ENCODE data around the gene COX4I1.
"Not testable (repeated sequence)": the region's sequence is repeated elsewhere in the genome, so short reads cannot be mapped to it uniquely, and the experiment has no call there.

The COX4I1 gene

DNA sequence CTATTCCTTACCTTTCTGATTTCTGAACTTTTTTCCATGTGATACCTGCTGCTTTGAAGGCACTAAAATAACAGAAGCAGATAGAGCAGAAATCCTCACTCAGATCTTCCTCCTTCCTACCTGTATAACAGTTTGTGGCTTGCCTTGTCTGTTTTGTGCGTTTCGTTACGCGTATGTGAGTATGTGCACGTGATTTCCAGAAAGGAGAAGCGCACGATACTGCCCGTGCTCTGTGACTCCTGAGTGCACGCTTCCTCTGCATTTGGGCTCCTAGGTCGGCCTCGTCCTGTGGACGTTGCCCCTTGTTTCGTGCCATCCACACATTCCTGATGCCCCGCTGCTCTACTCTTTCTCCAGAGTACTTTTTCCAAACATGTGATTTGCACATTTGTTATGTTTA, 4.1 kb downstream of the COX4I1 start:
- Histone ChIP-seq H3K4me3 (ENCODE audit: low read depth, low read length) (no peak overlapping the region), H3K27ac (ENCODE audit: low read depth, low read length) (no peak overlapping the region), H3K9ac (ENCODE audit: low read depth, low read length) (no peak overlapping the region), H3K36me3 (ENCODE audit: control insufficient read depth, insufficient read depth, low read length) (peaks cover 61% of the 10 kb centered on the region), H3K27me3 (ENCODE audit: control insufficient read depth, insufficient read depth, low read length) (no peaks in the 10 kb centered on the region), H3K9me3 (ENCODE audit: control insufficient read depth, insufficient read depth, low read length) (no peaks in the 10 kb centered on the region), H3K4me1 (ENCODE audit: control insufficient read depth, insufficient read depth, low read length) (no peaks in the 10 kb centered on the region)

DNA sequence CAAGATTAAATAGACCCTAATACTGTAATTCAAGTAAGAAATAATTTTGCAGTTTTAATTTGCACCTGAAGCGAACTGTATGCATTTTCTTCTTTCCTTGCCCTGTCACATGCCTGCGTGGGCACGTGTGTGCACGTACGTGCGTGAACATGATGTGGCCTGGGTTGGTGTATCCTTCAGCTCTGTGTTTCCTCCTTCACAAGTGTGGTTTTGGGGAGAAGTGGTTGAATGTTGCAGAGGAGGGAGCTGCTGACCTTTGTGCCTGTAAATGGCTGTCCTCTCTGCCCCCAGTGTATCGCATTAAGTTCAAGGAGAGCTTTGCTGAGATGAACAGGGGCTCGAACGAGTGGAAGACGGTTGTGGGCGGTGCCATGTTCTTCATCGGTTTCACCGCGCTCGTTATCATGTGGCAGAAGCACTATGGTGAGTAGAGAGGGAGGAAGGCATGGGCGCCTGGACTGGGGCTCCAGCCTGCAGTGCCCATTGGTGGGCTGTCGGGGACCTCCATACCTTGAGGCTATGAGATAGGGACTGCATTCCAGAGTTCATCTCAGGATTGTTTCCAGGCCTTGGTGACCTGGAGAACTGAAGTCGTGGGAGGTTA, 6.0 kb downstream of the COX4I1 start:
- Histone ChIP-seq H3K9ac (ENCODE audit: low read depth, low read length) (no peak overlapping the region), H3K36me3 (ENCODE audit: control insufficient read depth, insufficient read depth, low read length) (peaks cover 61% of the 10 kb centered on the region), H3K9me3 (ENCODE audit: control insufficient read depth, insufficient read depth, low read length) (no peaks in the 10 kb centered on the region), H3K27ac (ENCODE audit: low read depth, low read length) (no peak overlapping the region), H3K4me1 (ENCODE audit: control insufficient read depth, insufficient read depth, low read length) (no peaks in the 10 kb centered on the region), H3K27me3 (ENCODE audit: control insufficient read depth, insufficient read depth, low read length) (no peaks in the 10 kb centered on the region), H3K4me3 (ENCODE audit: low read depth, low read length) (no peak overlapping the region)

DNA sequence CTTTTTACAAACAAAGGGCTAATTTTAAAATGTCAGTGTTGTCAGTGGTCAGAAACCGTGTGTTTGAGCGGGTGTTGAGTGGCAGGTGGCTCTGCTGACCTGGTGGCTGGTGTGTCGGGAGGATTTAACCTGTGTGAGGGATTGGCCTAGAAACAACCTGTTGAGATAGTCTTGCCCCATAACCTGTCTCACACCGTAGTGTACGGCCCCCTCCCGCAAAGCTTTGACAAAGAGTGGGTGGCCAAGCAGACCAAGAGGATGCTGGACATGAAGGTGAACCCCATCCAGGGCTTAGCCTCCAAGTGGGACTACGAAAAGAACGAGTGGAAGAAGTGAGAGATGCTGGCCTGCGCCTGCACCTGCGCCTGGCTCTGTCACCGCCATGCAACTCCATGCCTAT, 7.0 kb downstream of the COX4I1 start:
- Histone ChIP-seq H3K9me3 (ENCODE audit: control insufficient read depth, insufficient read depth, low read length) (no peaks in the 10 kb centered on the region), H3K36me3 (ENCODE audit: control insufficient read depth, insufficient read depth, low read length) (peaks cover 55% of the 10 kb centered on the region), H3K4me1 (ENCODE audit: control insufficient read depth, insufficient read depth, low read length) (no peaks in the 10 kb centered on the region), H3K27ac (ENCODE audit: low read depth, low read length) (no peak overlapping the region), H3K4me3 (ENCODE audit: low read depth, low read length) (no peak overlapping the region), H3K27me3 (ENCODE audit: control insufficient read depth, insufficient read depth, low read length) (peaks cover 2% of the 10 kb centered on the region; the same call in 1 of the 2 replicates), H3K9ac (ENCODE audit: low read depth, low read length) (no peak overlapping the region)

DNA sequence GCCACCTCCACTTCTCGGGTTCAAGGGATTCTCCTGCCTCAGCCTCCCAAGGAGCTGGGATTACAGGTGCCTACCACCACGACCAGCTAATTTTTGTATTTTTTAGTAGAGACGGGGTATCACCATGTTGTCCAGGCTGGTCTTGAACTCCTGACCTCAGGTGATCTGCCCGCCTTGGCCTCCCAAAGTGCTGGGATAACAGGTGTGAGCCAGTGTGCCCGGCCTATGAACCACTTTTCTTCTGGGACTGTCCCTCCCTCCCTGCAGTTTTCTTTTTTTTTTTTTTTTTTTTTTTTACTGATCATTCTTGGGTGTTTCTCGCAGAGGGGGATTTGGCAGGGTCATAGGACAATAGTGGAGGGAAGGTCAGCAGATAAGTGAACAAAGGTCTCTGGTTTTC, 7.8 kb downstream of the COX4I1 start:
- H3K4me3 ChIP-seq (ENCODE audit: low read depth, low read length); H3K9me3 ChIP-seq (ENCODE audit: control insufficient read depth, insufficient read depth, low read length); H3K9ac ChIP-seq (ENCODE audit: low read depth, low read length); H3K27me3 ChIP-seq (ENCODE audit: control insufficient read depth, insufficient read depth, low read length); H3K27ac ChIP-seq (ENCODE audit: low read depth, low read length); H3K4me1 ChIP-seq (ENCODE audit: control insufficient read depth, insufficient read depth, low read length): not testable (repeated sequence)
- peaks cover 47% of the 10 kb centered on the region for H3K36me3 ChIP-seq (ENCODE audit: control insufficient read depth, insufficient read depth, low read length)

DNA sequence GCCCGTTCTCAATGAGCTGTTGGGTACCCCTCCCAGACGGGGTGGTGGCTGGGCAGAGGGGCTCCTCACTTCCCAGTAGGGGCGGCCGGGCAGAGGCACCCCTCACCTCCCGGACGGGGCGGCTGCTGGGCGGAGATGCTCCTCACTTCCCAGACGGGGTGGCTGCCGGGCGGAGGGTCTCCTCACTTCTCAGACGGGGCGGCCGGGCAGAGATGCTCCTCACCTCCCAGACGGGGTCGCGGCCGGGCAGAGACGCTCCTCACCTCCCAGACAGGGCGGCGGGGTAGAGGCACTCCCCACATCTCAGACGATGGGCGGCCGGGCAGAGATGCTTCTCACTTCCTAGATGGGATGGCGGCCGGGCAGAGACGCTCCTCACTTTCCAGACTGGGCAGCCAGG, 8.6 kb downstream of the COX4I1 start:
- not testable (repeated sequence) for H3K9me3 ChIP-seq (ENCODE audit: control insufficient read depth, insufficient read depth, low read length); H3K27me3 ChIP-seq (ENCODE audit: control insufficient read depth, insufficient read depth, low read length); H3K9ac ChIP-seq (ENCODE audit: low read depth, low read length); H3K27ac ChIP-seq (ENCODE audit: low read depth, low read length); H3K4me1 ChIP-seq (ENCODE audit: control insufficient read depth, insufficient read depth, low read length); H3K4me3 ChIP-seq (ENCODE audit: low read depth, low read length)
- peaks cover 39% of the 10 kb centered on the region for H3K36me3 ChIP-seq (ENCODE audit: control insufficient read depth, insufficient read depth, low read length)

DNA sequence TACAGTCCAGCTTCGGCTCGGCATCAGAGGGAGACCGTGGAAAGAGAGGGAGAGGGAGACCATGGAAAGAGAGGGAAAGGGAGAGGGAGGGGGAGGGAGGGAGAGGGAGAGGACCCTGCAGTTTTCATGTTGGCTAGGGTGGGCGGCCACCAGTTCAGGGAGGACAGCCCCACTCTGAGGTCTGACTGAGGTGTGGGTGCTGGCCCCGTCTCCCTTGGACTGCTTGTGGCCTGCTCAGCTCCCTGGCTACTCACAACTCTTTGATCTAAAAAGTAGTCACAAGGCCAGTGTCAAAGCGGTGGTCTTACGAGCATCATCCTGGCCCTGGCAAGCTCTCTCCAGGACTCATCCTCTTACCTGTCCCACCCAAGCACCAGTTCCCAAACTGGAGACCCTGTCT, 9.4 kb downstream of the COX4I1 start:
- H3K4me1 ChIP-seq (ENCODE audit: control insufficient read depth, insufficient read depth, low read length) = no peaks in the 10 kb centered on the region; the same call in 1 of the 2 replicates
- H3K36me3 ChIP-seq (ENCODE audit: control insufficient read depth, insufficient read depth, low read length) = peaks cover 31% of the 10 kb centered on the region
- no peaks in the 10 kb centered on the region for H3K9me3 ChIP-seq (ENCODE audit: control insufficient read depth, insufficient read depth, low read length)
- H3K27ac ChIP-seq (ENCODE audit: low read depth, low read length) = no peak overlapping the region
- no peak overlapping the region for H3K4me3 ChIP-seq (ENCODE audit: low read depth, low read length)
- H3K27me3 ChIP-seq (ENCODE audit: control insufficient read depth, insufficient read depth, low read length) = peaks cover 4% of the 10 kb centered on the region; the same call in 1 of the 2 replicates
- H3K9ac ChIP-seq (ENCODE audit: low read depth, low read length) = no peak overlapping the region

DNA sequence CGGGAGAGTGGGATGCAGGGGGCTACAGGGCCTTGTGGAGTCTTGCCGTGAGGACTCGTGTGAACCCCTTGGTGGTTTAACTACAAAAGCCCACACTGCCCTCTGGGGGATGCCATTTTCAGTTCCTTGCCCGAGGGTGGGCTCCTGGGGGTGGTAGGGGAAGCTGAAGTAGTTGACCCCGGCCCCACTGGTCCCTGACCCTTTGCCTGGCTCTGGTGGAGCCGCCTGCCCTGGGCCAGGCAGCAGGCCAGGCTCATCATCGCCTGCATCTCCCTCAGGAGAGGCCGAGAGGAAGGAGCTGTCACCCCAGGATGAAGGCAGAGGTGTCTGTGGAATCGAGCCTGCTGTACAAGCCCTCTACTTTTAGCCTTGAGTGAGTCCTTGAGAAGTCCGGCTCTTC, 10.2 kb downstream of the COX4I1 start:
- no peak overlapping the region for H3K9ac ChIP-seq (ENCODE audit: low read depth, low read length)
- H3K27ac ChIP-seq (ENCODE audit: low read depth, low read length) = no peak overlapping the region
- peaks cover 25% of the 10 kb centered on the region for H3K36me3 ChIP-seq (ENCODE audit: control insufficient read depth, insufficient read depth, low read length)
- no peak overlapping the region for H3K4me3 ChIP-seq (ENCODE audit: low read depth, low read length)
- peaks cover 4% of the 10 kb centered on the region; the same call in 1 of the 2 replicates for H3K27me3 ChIP-seq (ENCODE audit: control insufficient read depth, insufficient read depth, low read length)
- no peaks in the 10 kb centered on the region for H3K9me3 ChIP-seq (ENCODE audit: control insufficient read depth, insufficient read depth, low read length)
- H3K4me1 ChIP-seq (ENCODE audit: control insufficient read depth, insufficient read depth, low read length) = no peaks in the 10 kb centered on the region; the same call in 1 of the 2 replicates

DNA sequence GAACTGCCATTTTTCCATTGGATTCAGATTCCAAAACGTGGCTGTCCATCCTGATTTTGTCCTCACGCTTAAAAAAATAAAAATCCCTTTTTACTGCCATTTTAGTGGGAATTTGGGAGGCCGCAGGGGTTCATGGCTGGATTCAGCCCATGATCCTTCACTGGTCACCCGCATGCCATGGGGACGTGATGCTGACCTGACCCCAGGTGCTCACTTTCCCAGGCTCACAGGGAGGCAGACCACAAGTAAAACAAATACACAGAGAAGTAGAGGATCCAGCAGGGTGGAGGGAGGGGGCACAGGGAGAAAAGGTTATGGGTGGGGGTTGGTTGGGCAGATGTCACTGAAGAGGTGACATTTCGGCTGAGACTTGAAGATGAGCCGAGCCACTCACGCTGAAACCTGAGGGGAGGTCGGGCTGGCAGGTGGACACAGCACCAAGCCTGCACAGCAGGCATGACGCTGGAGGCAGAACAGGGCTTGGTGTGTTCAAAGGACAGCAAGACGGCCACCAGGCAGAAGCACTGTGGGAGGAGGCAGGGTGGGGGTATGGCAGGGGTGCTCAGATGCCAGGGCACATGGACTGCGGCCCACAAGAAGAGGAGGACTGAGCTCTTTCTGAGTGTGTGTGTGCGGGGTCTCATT, 10.7 kb downstream of the COX4I1 start:
- no peak overlapping the region for H3K9ac ChIP-seq (ENCODE audit: low read depth, low read length)

DNA sequence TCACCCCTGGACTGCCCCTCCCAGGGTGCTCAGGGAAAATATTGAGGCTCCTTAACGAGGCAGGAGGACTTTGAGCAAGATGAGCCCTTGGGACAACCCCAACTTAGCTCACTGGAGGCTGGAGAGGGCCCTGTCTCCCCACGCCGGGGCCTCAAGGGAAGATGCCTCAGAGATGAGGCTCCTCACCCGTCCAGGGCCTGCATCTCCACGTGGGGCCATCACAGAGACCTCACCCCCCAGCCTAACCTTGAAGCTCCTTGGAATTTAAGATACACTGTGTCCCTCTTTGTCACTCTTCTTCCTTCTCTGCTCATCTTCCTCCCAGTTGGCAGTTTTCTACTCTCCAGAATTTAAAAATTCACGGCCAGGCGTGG, 11.2 kb downstream of the COX4I1 start:
- Histone ChIP-seq H3K27me3 (ENCODE audit: control insufficient read depth, insufficient read depth, low read length) (peaks cover 4% of the 10 kb centered on the region; the same call in 1 of the 2 replicates), H3K4me1 (ENCODE audit: control insufficient read depth, insufficient read depth, low read length) (no peaks in the 10 kb centered on the region; the same call in 1 of the 2 replicates), H3K9me3 (ENCODE audit: control insufficient read depth, insufficient read depth, low read length) (no peaks in the 10 kb centered on the region), H3K36me3 (ENCODE audit: control insufficient read depth, insufficient read depth, low read length) (peaks cover 15% of the 10 kb centered on the region), H3K27ac (ENCODE audit: low read depth, low read length) (no peak overlapping the region), H3K4me3 (ENCODE audit: low read depth, low read length) (no peak overlapping the region), H3K9ac (ENCODE audit: low read depth, low read length) (no peak overlapping the region)

More for the DNA sequence above, 10.7 kb downstream of the COX4I1 start:
- Histone ChIP-seq H3K9me3 (ENCODE audit: control insufficient read depth, insufficient read depth, low read length) (no peaks in the 10 kb centered on the region), H3K36me3 (ENCODE audit: control insufficient read depth, insufficient read depth, low read length) (peaks cover 20% of the 10 kb centered on the region), H3K4me1 (ENCODE audit: control insufficient read depth, insufficient read depth, low read length) (no peaks in the 10 kb centered on the region; the same call in 1 of the 2 replicates), H3K27me3 (ENCODE audit: control insufficient read depth, insufficient read depth, low read length) (peaks cover 4% of the 10 kb centered on the region; the same call in 1 of the 2 replicates), H3K4me3 (ENCODE audit: low read depth, low read length) (no peak overlapping the region), H3K27ac (ENCODE audit: low read depth, low read length) (no peak overlapping the region)

DNA sequence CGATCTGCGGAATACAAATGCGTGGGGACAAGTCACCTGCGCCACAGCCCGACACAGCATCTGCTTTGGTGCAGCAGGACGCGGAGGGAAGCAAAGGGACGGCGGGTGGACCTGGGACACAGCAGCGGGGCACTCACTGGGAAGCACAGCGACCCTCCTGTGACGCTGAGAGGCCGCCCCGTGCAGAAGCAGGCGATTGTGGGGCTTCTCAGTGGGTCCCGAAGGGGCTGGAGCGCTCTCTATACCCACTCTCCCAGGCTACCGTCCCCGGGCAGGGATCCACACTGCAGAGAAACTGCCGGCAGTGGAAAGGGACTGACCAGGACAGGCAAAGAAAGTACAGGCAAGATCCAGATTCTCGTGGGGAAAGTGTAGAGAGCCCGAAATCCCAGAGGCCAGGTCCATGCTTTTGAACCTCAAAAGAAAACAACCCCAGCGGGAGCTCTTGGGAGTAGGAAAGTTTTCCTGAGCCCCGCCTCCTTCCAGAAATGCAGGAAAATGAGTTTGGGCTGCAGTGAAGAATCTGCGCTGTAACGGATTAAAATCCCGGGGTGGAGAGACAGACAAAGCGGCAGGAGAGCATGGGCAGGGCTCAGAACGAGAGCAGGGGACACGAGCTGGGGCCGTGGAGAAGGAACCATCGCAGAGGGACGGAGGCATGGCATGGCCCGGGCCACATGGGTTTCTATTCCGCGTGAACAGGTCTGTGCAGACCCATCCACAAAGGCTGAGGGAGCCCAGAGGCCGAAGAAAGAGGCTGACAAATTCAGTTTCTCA, 12.7 kb downstream of the COX4I1 start:
- H3K9ac ChIP-seq (ENCODE audit: low read depth, low read length) = no peak overlapping the region
- H3K9me3 ChIP-seq (ENCODE audit: control insufficient read depth, insufficient read depth, low read length) = no peaks in the 10 kb centered on the region
- H3K36me3 ChIP-seq (ENCODE audit: control insufficient read depth, insufficient read depth, low read length) = no peaks in the 10 kb centered on the region; the same call in 1 of the 2 replicates
- no peak overlapping the region for H3K27ac ChIP-seq (ENCODE audit: low read depth, low read length)
- no peaks in the 10 kb centered on the region; the same call in 1 of the 2 replicates for H3K4me1 ChIP-seq (ENCODE audit: control insufficient read depth, insufficient read depth, low read length)
- H3K4me3 ChIP-seq (ENCODE audit: low read depth, low read length) = no peak overlapping the region
- peaks cover 4% of the 10 kb centered on the region; the same call in 1 of the 2 replicates for H3K27me3 ChIP-seq (ENCODE audit: control insufficient read depth, insufficient read depth, low read length)

Data from HUES48 (cell line).